GM21576 (cell line): ENCODE results near the gene SLC6A7.

ENCODE experiments used
- ATAC-seq: cut with Tn5 transposase; IDR thresholded peaks from one replicate; pipeline ENCODE4 v1.9.1; 2021; ENCODE audit warnings: mild to moderate bottlenecking, moderate library complexity; ENCODE audit not compliant: unreplicated experiment

SLC6A7 gene

DNA sequence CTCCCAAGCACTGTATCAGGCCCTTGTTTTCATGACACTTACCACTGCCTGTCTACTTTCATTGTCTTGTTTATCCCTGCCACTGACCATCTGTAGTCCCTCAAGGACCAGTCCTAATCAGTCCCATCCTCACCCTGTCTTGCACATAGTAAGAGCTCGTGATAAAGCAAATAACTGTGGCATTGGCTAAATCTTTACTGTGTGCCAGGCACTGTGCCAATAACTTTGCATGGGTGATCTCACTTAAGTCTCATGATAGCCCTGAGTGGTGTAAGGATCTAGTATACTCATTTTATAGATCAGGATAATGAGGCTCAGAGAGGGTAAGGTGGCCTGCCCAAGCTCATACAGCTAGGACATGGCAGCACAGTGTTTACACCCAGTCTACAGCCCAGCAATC, 17.7 kb upstream of the SLC6A7 start:
- no peak for ATAC-seq

DNA sequence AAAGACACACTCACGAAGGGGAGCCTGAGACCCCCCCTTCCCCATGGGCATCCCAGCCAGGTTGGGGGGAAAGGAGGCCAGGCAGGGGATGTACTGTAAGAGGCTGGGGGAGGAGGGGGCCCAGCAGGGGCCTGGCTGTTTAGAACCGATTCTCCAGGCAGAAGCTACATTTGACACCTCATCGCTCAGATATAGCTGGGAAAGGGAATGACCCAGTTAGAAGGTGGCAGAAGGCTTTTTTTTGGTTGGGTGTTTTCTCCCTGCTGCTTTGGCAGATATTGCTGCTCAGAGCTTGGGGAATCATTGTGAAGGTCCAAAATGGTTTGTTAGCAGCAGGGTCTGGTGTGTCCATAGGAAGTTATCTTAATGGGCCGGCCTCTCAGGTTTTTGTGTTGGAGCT, 17.3 kb upstream of the SLC6A7 start:
- no peak for ATAC-seq

DNA sequence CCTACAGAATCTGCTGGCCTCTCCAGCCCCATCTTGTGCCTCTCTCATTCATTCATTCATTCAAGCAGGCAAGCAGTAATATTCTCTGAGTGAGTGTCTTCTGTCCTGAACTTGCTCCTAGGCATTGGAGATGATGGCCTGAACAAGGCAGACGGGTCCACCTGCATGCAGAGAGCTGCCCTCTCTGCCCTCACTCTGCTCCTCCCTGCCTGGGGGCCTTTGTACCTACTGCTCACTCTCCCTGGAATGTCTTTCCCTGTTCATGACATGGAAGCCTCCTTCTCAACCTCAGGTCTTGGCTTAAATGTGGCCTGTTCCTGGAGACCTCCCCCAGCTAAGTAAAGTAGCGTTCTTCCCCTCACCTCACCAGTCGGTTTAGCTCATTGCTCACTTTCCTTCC, 16.7 kb upstream of the SLC6A7 start:
- no peak for ATAC-seq

DNA sequence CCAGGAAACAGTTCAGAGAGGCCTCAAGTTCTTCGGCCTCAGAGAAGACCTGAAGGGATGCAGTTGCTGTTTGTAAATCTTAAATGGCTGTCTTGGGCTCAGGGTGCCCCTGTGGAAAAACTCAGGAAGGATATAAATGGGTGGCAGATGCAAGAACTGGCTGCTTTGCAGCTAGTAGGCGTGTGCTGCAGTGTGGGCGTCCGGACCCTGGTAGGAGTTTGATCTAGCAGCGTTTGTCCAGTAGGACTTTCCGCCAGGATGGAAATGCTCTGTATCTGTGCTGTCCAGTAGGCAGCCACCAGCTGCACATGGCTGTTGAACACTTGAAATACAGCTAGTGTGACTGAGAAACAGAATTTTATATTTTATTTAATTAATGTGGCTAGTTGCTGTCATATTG, 15.6 kb upstream of the SLC6A7 start:
- ATAC-seq = no peak

DNA sequence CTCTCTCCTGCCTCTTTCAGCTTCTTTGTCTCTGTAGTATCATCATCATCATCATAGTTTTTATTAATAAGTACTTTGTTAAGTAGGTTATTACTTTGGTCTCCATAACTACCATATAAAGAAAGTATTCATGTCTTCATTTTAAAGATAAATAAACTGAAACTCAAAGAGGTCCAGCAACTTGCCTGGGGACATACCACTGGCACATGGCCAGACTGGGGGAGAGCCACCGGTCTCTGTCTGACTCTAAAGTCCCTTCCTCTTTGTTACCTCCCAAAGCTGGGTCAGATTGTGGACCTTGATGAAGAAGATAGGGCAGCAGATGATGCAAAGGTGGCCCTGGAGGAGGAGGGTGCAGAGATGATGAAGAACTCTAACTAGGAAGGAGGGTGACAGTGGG, 14.8 kb upstream of the SLC6A7 start:
- no peak for ATAC-seq

DNA sequence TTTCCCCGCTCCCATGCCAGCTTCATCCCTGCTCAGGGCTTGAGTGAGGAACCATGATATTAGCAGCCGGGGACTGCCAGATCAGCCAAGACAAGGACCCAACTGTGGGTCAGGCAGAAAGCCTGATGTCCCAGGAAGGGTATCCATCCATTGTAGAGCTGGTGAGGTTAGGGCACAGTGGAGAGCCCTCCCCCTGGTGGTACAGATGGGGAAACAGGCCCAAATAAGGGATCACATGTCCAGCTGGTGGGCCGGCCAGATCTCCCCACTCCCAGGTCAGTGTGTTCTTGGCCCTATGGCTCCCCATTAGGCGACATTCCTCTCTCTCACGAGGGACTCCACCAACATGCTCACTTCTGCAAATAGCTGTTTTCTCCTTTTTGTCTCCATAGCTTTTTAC, 14.3 kb upstream of the SLC6A7 start:
- ATAC-seq = no peak

DNA sequence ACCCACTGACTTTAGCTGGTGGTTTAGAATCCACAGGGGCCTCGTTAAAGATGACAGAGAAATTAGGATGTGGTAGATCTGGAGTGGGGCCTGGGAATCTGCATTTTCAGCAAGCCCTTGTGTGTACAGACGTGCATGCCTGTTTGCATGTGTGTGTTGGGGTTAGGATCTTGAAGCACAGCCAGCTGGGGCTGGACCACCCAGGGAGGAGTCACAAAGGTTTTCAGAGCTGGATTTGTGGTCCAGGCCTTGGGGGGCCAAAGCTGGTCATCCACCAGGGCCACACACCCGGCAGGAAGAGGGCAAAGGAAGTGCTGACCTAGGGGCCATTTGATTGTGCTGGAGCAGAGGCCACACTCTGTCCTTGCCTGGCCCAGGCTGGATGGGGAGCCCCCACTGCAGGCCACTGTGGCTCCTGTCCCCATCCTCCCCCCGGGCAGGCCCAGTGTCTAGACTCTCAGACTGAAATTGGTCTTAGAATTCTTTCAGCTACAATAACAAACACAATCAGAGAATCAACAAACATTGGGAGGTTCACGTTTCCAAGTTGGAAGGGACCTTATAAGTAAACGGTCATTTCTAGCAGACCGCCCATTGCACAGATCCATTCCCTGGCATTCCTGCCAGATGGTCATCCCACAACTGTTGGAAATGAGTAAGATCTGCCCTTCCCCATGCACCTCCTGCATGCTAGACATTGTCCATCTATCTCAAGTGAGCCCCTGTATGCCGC, 13.0 kb upstream of the SLC6A7 start:
- ATAC-seq = no peak

DNA sequence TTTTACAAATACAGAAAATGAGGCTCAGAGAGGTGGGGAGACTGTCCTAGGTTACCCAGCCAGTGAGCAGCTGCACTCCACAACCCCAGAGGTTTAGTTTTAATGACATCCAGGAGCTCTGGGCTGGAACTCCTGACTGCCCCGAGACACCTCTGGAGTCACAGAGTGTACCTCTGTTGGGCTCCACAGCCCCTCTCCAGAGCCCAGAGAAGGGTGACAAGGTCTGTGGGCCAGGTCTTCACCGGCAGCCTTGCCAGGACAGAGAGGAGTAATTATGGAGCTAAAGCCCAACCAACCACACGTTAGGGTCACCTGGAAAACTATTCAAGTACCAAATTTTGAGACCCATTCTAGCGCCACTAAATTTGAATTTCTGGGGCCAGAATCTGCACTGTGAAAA, 12.1 kb upstream of the SLC6A7 start:
- ATAC-seq = no peak

DNA sequence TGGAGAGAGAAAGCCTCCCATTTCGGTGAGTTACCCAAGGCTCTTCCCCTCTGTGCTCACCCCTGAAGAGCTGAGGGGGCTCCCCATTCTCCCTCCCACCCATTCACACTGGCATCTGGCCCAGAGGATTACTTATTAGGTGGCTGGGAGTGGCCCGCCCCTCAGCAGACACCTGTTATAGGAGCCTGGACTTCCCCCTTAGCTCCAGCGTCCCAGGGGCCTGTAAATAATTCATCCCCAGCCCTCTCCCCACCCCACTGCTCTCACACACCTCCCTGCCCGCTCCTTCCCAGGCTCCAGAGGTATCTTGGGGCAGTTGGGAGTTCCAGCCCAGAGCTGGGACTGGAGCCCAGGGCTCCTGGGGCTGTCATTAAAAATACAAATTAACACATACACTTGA, 11.6 kb upstream of the SLC6A7 start:
- ATAC-seq = no peak

DNA sequence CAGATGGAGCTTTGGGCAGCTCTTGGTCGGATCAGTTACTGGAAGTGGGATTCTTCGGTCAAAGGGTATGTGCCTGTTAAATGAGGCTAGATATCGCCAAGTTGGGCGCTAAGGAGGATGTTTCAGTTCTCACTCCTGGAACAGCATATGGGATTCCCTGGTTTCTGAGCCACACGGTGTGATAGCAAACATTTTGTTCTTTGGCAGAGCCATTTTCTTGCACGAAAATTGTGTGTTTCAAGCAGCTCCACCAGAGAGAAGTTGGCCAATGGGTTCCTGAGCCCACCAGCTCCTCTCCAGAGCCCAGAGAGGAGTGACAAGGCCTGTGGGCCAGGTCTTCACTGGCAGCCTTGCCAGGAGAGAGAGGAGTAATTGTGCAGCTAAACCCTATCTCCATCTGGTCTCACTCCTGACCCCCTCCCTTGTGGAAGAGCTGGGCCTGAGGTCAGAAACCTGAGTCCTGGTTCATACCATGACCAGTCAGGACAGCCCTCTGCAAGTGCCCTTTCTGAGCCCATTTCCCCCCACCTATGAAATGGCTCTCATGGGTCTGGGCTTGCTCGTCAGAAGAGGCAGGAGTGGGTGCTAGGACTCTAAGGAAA, 10.7 kb upstream of the SLC6A7 start:
- ATAC-seq = no peak

DNA sequence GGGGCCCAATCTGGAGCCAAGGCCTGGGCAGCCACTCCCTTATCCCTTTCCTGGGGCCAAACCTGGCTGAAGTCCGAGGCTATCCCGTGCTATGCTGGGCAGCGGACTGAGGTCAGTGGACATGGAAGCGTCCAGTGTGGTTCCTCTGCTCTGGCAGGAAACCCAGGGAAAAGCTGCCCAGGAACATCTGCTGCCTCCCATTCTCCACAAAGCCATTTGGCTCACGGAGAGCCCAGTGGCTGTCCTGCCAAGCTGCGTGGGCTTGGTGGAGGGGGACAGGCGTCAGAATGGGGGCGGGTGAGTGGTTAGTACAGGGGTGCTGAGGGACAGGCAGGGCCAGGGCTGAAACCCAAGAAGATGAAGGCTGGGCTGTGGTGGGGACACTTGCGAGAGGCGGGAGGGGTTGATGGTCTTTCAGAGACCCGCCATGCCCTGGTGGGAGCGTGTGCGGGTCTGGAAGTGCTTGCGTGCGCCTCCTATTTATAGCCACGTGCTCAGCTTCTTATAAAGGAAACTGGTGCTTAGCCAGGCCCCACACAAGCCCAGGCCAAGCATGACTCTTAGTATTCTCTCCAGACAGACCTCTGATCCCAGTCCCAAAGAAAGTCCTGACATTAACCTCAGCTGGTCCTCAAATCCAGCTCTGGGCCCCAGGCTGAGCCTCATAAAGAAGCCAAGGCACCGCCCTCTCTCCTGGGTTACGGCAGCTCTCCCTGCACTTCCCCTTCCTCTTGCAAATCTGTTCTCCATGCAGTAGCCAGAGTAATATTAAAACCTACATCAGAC, 9.4 kb upstream of the SLC6A7 start:
- no peak for ATAC-seq

DNA sequence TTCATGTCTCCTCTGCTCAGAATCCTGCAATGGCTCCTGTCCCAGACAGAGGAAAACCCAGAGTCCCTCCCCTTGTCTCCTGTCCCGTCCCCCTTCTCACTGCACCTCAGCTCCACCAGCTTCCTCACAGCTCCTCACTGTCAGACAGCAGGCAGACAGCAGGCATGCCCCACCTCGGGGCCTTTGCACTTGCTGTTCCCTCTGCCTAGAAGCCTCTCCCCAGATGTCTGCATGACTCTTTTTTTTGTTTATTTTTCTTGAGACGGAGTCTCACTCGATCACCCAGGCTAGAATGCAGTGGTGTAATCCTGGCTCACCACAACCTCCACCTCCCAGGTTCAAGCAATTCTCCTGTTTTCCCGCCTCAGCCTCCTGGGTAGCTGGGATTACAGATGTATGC, 8.8 kb upstream of the SLC6A7 start:
- ATAC-seq = no peak

DNA sequence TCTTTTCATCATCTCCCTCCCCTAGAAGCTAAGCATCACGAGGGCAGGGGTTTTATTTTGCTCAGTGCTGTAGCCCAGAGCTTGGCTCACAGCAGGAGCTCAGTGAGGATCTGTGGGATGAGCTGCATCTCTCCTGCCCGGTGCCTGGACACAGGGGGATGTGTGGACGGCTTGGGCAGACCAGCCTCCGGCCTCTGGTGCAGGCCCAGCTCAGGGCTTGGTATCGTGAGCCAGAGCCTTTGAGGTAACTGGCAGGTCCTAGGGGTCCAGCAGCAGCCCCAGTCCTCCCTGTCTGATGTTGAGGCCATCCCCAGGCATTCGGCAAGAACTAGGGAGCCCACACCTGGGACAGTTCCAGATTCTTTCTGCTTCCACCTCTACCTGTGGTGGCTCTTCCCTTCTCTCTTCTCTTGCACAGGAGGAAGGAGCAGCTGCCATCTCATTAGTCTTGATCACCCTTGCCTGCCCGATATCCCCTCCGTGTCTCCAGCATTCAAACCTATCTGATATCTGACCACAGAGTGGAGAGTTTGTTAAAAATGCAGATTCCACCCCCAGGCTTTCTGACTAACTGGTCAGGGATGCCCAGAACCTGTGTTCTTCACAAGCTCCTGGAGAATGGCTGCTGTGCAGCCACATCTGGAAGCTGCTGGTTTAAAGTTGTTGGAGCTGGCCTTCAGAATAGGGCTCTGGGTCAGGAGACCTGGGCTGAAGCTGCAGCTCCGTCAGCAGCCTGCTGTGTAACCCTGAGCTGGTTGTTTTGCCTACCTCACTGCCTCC, 7.9 kb upstream of the SLC6A7 start:
- no peak for ATAC-seq

DNA sequence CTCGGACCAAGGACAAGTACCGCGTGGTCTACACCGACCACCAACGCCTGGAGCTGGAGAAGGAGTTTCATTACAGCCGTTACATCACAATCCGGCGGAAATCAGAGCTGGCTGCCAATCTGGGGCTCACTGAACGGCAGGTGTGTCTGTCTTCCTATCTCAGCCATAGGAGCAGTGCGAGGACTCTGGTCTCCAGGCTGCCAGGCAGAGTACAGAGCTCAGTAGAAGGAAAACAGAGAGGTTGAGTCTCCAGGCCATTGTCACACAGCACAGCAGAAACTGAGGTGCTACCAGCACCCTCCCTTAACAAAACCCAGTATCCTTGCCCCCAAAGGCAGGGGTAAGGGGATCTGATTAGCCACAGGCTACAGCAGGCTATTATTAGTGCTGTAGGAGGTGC, 7.1 kb upstream of the SLC6A7 start:
- ATAC-seq = no peak

DNA sequence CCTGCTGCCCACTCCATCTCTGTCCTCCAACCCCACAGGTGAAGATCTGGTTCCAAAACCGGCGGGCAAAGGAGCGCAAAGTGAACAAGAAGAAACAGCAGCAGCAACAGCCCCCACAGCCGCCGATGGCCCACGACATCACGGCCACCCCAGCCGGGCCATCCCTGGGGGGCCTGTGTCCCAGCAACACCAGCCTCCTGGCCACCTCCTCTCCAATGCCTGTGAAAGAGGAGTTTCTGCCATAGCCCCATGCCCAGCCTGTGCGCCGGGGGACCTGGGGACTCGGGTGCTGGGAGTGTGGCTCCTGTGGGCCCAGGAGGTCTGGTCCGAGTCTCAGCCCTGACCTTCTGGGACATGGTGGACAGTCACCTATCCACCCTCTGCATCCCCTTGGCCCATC, 6.4 kb upstream of the SLC6A7 start:
- ATAC-seq = no peak

DNA sequence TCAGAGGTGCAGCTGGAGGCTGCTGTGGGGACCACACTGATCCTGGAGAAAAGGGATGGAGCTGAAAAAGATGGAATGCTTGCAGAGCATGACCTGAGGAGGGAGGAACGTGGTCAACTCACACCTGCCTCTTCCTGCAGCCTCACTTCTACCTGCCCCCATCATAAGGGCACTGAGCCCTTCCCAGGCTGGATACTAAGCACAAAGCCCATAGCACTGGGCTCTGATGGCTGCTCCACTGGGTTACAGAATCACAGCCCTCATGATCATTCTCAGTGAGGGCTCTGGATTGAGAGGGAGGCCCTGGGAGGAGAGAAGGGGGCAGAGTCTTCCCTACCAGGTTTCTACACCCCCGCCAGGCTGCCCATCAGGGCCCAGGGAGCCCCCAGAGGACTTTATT, 5.9 kb upstream of the SLC6A7 start:
- no peak for ATAC-seq

DNA sequence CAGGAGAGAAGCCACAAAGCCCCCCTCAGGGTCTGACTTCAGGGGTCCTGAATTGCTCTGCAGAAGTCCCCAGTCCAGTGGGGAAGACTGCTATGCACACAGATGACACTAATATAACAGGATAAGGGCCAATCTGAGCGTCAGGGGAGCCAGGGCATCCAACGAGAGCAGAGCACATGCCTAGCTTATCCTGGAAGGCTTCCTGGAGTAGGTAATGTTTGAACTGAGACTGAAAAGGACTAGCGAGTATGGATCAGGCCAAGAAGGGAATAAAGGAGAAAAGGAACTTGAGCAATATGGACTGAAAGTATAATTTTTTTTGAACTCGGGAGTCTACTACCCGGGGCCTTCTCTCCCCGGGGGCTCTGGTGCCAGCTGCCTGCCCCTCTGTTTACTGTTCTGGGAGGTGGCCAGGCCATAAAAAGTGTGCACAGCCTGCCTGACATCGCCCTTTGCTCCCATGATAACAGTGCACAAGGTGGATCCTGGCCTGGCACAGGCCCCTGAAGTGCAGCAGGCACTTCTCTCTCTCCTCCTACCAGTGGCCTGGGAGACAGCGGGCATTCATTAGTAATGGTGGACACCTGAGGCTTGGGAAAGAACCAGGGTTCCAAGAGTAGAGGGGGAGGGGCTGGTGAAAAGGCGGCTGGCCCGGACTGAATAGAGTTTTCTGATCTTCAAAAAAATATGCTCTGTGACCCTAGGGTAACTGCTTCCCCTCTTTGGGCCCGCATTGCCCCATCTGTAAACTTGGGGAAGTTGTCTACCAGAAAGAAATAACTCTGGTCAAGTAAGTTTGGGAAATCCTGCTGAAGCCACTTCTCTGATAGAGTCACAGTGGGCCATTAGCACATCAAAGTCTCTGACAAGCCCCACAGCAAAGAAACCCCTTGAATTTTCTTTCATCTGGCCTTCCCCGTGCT, 4.6 kb upstream of the SLC6A7 start:
- no peak for ATAC-seq

DNA sequence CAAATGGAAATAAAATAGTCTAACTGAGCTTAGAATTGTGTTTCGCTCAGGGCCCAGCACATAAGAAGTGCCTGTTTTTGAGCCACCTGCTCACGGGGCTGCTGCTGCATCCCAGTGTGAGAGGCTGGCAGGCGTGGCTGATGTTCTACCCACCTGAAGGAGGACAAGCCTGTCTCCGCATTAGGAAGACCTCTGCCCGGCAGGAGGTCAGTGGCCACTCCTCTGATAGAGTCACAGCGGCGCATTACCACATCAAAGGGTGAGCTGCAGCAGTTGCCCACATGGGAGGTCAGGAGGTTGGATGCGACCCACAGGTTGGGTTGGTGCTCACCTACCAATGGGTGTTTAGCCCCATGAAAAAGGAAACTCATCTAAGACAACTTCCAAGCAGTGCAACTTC, 3.7 kb upstream of the SLC6A7 start:
- ATAC-seq = no peak

DNA sequence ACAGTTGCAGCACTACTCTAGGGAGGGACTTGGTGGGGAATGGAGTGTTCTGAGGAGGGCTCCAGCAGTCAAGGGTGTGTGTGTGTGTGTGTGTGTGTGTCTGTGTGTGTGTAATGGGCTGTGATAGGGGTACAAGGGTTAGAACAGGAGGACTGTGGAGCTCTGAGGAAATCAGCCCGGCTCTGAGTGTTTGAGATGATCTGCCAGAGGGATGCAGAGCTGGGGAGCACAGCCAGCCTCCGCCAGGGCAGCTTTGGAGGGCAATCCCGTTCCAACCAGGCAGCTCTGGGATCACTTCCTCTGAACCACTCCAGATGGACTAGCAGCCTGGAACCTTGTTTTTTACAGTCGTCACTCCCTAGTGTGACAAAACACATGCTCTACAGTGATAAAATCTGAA, 3.0 kb upstream of the SLC6A7 start:
- no peak for ATAC-seq

DNA sequence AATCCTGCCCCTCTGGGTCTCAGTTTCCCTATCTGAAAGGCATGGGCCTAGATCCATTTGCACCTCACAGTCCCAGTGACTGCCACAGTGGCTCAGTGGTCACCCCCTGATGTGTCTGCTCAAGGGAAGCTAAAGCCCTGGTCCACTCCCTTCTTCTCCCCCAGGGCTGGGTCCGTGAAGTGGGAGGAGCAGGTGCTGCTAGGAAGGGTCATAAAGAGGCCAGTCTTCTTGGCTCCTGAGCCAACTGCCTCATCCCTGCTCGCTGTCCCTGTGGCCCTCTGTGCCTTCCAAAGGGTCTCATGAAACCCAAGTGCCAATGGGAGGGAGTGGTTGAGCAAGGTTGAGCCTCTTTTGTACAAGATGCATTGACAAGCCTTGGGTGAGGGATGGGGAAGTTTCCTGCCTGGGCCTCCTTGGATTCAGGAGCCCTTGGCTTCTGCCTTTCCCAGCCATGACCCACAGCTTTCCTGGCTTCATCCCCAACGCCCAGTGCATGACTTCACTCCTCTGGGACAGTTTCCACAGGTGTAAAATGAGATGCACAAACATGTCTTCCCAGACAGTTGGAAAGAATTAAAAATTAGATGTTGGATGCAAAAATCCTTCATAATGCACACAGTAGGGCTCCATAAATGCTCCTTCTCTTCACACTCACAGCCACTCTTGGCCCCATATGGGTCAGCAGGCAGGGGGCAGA, 1.6 kb upstream of the SLC6A7 start:
- no peak for ATAC-seq
